Panc1 (cell line): Measurements from ENCODE around the gene LLGL2.

ENCODE experiments used
- CTCF ChIP-seq: fragments of 450-650 bp; IDR thresholded peaks from 2 replicates; pipeline ENCODE4 v1.5.1; 2017; ENCODE audit warnings: mild to moderate bottlenecking
- POLR2AphosphoS5 ChIP-seq: IDR thresholded peaks from 2 replicates; pipeline ENCODE4 v1.6.1; 2012; ENCODE audit warnings: mild to moderate bottlenecking, low read depth, low read length, moderate library complexity

- no peak for TF ChIP-seq CTCF
- TF ChIP-seq POLR2AphosphoS5: no peak
Measured at GRCh38 chr17:75595920-75596313, 70.4 kb downstream of the LLGL2 start.
